Loucy (cell line): ENCODE data around the gene TEX35.

Experiments used
- H2AFZ ChIP-seq: fragments of 200-600 bp; sonication (generic); 2 replicates; pipeline ENCODE4 v1.6.0; 2016; ENCODE audit warnings: antibody characterized with exemption, mild to moderate bottlenecking, low read length, moderate library complexity
- H3F3A ChIP-seq: fragments of 200-600 bp; 2 replicates; pipeline ENCODE4 v1.6.0; 2016; ENCODE audit warnings: antibody characterized with exemption, low read depth, mild to moderate bottlenecking
- H3K27me3 ChIP-seq: fragments of 200-600 bp; sonication (generic); 2 replicates; pipeline ENCODE4 v1.6.1; 2014; ENCODE audit warnings: low read length, mild to moderate bottlenecking; ENCODE audit not compliant: insufficient read depth, poor library complexity, severe bottlenecking
- H3K36me3 ChIP-seq: fragments of 200-600 bp; sonication (generic); 2 replicates; pipeline ENCODE4 v1.6.1; 2016; ENCODE audit warnings: low read length; ENCODE audit not compliant: insufficient read depth
- H3K4me1 ChIP-seq: fragments of 200-600 bp; sonication (generic); 2 replicates; pipeline ENCODE4 v1.5.1; 2014; ENCODE audit warnings: low read length, mild to moderate bottlenecking; ENCODE audit not compliant: insufficient read depth, poor library complexity, severe bottlenecking
- H3K4me2 ChIP-seq: fragments of 200-600 bp; sonication (generic); 2 replicates; pipeline ENCODE4 v1.6.0; 2014; ENCODE audit warnings: antibody characterized with exemption, low read length, low read depth, mild to moderate bottlenecking; ENCODE audit not compliant: poor library complexity, severe bottlenecking
- H3K4me3 ChIP-seq: fragments of 200-600 bp; sonication (generic); 2 replicates; pipeline ENCODE4 v1.5.1; 2014; ENCODE audit warnings: low read length, mild to moderate bottlenecking, mixed read lengths; ENCODE audit not compliant: poor library complexity, severe bottlenecking
- H3K79me2 ChIP-seq: fragments of 200-600 bp; sonication (generic); 2 replicates; pipeline ENCODE4 v1.6.1; 2014; ENCODE audit warnings: low read length; ENCODE audit not compliant: insufficient read depth
- H3K9ac ChIP-seq: fragments of 200-600 bp; sonication (generic); 2 replicates; pipeline ENCODE4 v1.6.0; 2014; ENCODE audit warnings: mild to moderate bottlenecking, low read depth, low read length, moderate library complexity; ENCODE audit not compliant: poor library complexity, severe bottlenecking
- H3K9me2 ChIP-seq: fragments of 200-600 bp; sonication (generic); replicated peaks from 2 replicates; pipeline ENCODE4 v1.6.1; 2016; ENCODE audit warnings: low read depth, low read length, mixed read lengths
- H3K9me3 ChIP-seq: fragments of 200-600 bp; sonication (generic); 2 replicates; pipeline ENCODE4 v1.6.1; 2014; ENCODE audit warnings: mild to moderate bottlenecking, antibody characterized with exemption, low read length, low read depth; ENCODE audit not compliant: insufficient read depth
- H4K20me1 ChIP-seq: fragments of 200-600 bp; sonication (generic); 2 replicates; pipeline ENCODE4 v1.6.0; 2014; ENCODE audit warnings: antibody characterized with exemption, low read length, mild to moderate bottlenecking; ENCODE audit not compliant: insufficient read depth, poor library complexity, severe bottlenecking
- EZH2phosphoT487 ChIP-seq: fragments of 200-600 bp; IDR thresholded peaks from 2 replicates; pipeline ENCODE4 v1.6.1; 2018; ENCODE audit warnings: antibody characterized with exemption, mild to moderate bottlenecking, moderate library complexity, borderline replicate concordance
- TF ChIP-seq, protein P1 (sequence below): fragments of 200-600 bp; sonication (generic); conservative IDR thresholded peaks from 2 replicates; pipeline ENCODE4 v1.5.1; 2014; ENCODE audit warnings: mild to moderate bottlenecking, antibody characterized with exemption, low read length

TEX35 gene

DNA sequence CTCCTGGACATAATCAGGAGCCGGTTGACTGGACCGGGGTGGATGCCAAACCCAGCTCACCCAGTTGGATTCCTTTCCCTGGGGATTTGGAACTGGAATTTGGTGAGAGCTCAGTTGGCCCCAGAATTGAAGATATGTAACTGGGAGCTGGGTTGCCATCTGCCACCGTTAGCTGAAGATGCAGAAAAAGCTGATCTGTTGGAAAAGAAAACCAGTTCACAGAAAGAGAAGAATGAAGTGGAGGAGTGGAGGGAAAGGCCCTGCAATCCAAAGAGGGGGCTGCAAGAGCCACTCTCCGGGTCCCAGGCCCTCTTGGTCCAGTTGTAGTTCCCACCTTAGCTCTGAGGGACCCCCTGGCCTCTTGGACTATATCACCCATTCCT is 16.0 kb downstream of the TEX35 start:
- H3F3A ChIP-seq, result no peaks in the 10 kb centered on the region
- no peak overlapping the region for H3K4me2 ChIP-seq
- no peak overlapping the region for H3K9ac ChIP-seq
- H3K4me1 ChIP-seq, result no peaks in the 10 kb centered on the region
- no peaks in the 10 kb centered on the region for H3K79me2 ChIP-seq
- no peaks in the 10 kb centered on the region for H4K20me1 ChIP-seq
- no peaks in the 10 kb centered on the region for H3K9me3 ChIP-seq
- no peak overlapping the region for H2AFZ ChIP-seq
- no peak overlapping the region for H3K4me3 ChIP-seq
- H3K27me3 ChIP-seq, result no peaks in the 10 kb centered on the region
- TF ChIP-seq, protein P1, sequence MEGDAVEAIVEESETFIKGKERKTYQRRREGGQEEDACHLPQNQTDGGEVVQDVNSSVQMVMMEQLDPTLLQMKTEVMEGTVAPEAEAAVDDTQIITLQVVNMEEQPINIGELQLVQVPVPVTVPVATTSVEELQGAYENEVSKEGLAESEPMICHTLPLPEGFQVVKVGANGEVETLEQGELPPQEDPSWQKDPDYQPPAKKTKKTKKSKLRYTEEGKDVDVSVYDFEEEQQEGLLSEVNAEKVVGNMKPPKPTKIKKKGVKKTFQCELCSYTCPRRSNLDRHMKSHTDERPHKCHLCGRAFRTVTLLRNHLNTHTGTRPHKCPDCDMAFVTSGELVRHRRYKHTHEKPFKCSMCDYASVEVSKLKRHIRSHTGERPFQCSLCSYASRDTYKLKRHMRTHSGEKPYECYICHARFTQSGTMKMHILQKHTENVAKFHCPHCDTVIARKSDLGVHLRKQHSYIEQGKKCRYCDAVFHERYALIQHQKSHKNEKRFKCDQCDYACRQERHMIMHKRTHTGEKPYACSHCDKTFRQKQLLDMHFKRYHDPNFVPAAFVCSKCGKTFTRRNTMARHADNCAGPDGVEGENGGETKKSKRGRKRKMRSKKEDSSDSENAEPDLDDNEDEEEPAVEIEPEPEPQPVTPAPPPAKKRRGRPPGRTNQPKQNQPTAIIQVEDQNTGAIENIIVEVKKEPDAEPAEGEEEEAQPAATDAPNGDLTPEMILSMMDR, result no peak
- no peak for TF ChIP-seq EZH2phosphoT487
- H3K36me3 ChIP-seq, result no peaks in the 10 kb centered on the region
- no peaks in the 10 kb centered on the region for H3K9me2 ChIP-seq

DNA sequence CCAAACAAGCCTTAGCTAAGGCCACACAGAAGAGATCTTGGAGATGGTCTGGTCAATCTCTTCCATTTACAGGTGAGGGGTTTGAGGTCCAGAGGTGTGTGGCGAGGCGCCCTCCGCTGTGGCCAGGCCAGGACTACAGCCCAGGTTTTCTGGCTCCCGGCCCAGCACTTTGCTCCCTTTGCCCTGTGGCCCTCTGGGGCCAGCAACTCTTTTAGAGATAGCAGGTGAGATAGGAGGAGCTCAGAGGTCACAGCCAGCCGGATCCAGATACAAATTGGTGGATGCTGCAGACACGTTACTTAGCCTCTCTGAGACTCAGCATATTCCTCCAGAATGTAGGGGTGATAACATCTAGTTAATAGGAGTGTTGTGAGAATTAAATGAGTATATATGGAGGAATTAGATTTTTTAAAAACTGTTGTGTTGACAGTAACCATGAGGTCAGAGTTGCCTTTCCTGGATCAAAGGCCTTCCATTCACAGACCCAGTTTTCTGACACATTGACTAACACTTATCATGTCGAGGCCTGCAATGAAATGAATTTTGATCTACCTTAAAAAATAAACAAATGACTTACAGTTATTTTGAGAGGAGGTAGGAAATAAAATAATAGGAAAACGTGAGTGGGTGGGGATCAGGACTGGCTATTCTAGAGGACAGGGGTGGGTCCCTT is 16.6 kb downstream of the TEX35 start:
- no peaks in the 10 kb centered on the region for H3K9me2 ChIP-seq
- H3K4me3 ChIP-seq, result no peak overlapping the region
- no peaks in the 10 kb centered on the region for H4K20me1 ChIP-seq
- no peaks in the 10 kb centered on the region for H3K36me3 ChIP-seq
- TF ChIP-seq, protein P1, result no peak
- no peak for TF ChIP-seq EZH2phosphoT487
- no peaks in the 10 kb centered on the region for H3K4me1 ChIP-seq
- H3K9me3 ChIP-seq, result no peaks in the 10 kb centered on the region
- no peaks in the 10 kb centered on the region for H3K79me2 ChIP-seq
- no peak overlapping the region for H2AFZ ChIP-seq
- H3K27me3 ChIP-seq, result no peaks in the 10 kb centered on the region
- no peak overlapping the region for H3K9ac ChIP-seq
- no peak overlapping the region for H3K4me2 ChIP-seq
- no peaks in the 10 kb centered on the region for H3F3A ChIP-seq

DNA sequence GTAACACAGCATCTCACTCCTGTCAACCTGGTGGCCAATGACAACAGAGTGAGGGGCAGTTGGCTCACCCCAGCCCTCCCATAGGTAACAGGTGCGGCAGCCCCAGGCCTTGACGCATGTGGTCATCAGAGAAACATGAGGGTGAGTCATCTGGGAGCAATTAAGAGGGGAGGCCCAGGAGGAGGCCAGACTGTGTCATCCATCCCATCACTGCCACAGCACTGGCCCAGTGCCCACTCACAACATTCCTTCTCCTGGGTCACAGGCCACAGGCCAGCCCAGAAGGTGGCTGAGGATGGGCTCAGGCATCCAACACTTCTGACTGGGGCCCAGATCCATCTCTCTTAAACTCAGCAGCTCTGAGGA is 17.1 kb downstream of the TEX35 start:
- Histone ChIP-seq H3K9ac (no peak overlapping the region), H3K4me1 (no peaks in the 10 kb centered on the region), H3K9me2 (no peaks in the 10 kb centered on the region), H3K4me2 (no peak overlapping the region), H3K9me3 (no peaks in the 10 kb centered on the region), H2AFZ (no peak overlapping the region), H3K27me3 (no peaks in the 10 kb centered on the region), H3K36me3 (no peaks in the 10 kb centered on the region), H3K79me2 (no peaks in the 10 kb centered on the region), H4K20me1 (no peaks in the 10 kb centered on the region), H3F3A (no peaks in the 10 kb centered on the region), H3K4me3 (no peak overlapping the region)
- no peak for TF ChIP-seq EZH2phosphoT487
- TF ChIP-seq, protein P1, result no peak
